GM18951 (cell line): ENCODE data around the gene LY6G5C.
A peak's percentile ranks its signal among the peaks of the same experiment; 100 is the strongest.

Source experiments
- POLR2A ChIP-seq: IDR thresholded peaks from 4 replicates; pipeline ENCODE4 v1.6.1; 2011; ENCODE audit warnings: mild to moderate bottlenecking; ENCODE audit not compliant: insufficient read length, insufficient read depth; ENCODE audit errors: extremely low read depth
- in situ Hi-C: fragments of 300-500 bp; cut with MboI; formaldehyde crosslinking; loops from one replicate; pipeline ENCODE4 v1.12.0; 2022; ENCODE audit warnings: low sequenced_read_pairs, mixed read lengths, inconsistent platforms; ENCODE audit not compliant: unreplicated experiment

Gene LY6G5C

GRCh38 chr6:31708224-31708623, 27.4 kb upstream of the LY6G5C start:
- no peak for TF ChIP-seq POLR2A
- in situ Hi-C loops = no loop called here

DNA sequence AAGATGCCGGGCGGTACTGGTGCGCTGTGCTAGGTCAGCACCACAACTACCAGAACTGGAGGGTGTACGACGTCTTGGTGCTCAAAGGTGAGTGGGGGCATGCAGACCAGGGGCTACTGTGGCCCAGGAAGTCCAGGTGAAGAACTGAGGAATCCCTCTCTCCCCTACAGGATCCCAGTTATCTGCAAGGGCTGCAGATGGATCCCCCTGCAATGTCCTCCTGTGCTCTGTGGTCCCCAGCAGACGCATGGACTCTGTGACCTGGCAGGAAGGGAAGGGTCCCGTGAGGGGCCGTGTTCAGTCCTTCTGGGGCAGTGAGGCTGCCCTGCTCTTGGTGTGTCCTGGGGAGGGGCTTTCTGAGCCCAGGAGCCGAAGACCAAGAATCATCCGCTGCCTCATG, 26.8 kb upstream of the LY6G5C start:
- in situ Hi-C loops = no loop called here

DNA sequence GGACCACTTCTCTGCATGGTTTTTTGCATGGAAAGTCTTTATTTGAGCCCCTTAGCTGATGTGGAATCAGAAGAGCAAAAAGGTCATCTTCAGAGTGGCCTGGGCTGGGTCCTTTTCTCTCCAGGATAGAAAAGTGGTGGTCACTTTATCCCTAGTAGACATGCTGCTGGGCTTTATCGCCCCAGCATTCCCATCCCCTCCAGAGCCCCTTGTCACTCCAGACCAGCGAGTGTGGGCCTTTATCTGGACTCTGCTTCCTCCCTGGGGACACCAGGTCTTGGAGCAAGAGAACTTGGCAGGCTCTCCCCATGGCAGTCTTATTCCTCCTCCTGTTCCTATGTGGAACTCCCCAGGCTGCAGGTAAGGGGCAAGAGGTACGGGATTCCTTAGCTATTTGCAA, 25.7 kb upstream of the LY6G5C start, which contains the start of gene LY6G6F:
LY6G6F (plus strand) TSS at position 268 of the 400 bp plus-strand sequence; CDS start at position 309, 41 bp downstream.
- TF ChIP-seq POLR2A = no peak
- in situ Hi-C loops = no loop called here

More for the DNA sequence above, 26.8 kb upstream of the LY6G5C start:
- no peak for TF ChIP-seq POLR2A

- TF ChIP-seq POLR2A = no peak
- in situ Hi-C loops = no loop called here
Measured at GRCh38 chr6:31705931-31706330, 25.1 kb upstream of the LY6G5C start.

DNA sequence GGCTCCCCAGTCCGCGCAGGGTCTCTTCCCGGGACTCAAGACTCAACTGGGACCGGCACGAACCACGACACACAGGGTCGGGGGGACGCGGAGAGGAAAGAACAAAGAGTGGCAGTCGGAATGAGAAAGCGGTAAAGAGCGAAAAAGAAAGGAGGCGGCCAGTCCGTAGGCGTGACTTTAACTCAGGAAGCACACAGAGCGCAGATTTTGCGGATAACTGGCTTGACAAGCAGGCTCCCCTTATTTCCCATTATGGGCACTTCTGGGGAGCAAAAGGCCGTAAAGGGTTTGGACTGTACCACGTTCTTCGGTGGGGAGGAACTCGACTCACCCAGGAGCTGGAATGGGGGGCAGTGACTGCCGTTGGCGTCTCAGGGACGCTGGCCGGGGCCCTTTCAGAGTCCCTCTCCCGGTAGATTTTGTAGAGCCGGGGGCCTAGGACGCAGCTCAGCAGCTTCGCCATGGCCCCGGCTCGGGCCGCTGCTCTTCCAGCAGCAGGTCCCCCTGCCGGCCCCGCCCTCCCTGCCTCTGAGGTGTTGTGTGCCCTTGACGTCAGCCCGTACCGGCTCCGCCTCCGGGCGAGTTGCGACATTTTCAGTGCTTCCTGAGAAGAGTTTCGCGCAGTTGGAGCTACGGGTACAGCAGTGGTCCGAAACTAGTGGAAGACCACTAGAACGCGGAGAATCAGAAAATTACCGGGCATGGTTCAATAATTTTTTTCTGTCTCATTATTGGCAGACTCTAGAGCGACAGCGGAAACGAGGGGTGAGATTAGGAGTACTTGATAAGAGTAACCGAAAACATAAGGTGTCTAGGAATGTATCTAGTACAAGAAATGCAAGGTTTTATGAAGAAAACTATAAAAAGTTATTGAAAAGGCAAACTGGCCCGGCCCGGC, 22.2 kb upstream of the LY6G5C start, which contains the start of gene ABHD16A:
ABHD16A (minus strand) TSS at position 506 of the 898 bp plus-strand sequence; CDS start at position 463, 43 bp downstream.
- in situ Hi-C loops = no loop called here
- TF ChIP-seq POLR2A = peak; percentile 94

DNA sequence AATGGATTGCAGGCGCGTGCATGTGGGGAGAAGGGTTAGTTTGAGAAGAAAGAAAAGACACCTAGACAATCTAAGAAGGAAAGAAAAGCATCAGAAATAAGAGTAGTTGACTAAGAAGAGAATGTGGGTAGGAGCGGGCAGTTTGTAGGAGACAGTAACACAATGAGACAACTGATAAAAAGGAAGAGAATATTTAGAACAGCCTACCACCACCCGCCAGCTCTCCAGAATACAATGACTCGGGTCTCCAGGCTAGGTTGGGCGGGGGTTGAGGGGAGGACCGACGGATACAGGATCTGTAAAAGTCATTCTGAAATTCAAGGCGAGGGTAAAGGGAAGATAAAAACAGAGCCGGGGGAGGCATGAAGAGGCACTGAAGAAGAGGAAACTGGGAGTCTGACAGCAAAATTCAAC, 21.5 kb upstream of the LY6G5C start:
- TF ChIP-seq POLR2A = no peak
- in situ Hi-C loops = no loop called here

DNA sequence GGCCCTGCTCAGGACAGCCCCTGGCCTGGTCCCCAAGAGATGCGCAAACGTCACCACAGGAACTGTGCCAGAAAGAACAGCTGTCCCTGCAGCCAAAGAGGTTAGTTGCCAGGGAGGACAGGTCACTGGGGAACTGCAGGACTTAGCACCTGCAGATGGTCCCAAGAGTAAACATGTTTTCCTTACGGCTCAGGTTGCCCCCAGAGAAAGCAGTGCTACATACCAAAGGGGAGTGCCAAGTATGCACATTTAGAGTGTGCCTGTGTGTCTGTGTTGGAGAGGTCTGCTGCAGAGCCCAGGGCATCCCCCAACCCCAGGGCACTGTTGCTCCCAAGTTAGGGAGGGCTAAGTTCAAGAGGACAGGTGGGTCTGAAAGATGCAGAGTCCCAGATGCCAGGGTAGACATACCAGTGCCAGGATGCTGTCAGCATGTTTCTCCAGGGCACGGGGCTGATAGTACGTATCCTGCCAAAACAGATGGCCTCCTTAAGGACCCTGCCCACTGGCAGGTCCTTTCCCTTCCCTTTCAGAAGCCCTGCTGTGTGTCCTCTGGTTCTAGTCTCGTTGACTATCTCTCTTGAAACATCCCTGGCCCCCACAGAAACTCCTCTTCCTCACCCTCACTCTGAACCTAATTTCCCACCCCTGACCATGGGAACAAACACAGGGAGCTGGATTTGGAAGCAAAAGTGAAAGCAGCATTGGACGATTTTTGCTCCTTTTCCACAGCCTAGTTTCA, 21.0 kb upstream of the LY6G5C start:
- no peak for TF ChIP-seq POLR2A
- in situ Hi-C loops = no loop called here

DNA sequence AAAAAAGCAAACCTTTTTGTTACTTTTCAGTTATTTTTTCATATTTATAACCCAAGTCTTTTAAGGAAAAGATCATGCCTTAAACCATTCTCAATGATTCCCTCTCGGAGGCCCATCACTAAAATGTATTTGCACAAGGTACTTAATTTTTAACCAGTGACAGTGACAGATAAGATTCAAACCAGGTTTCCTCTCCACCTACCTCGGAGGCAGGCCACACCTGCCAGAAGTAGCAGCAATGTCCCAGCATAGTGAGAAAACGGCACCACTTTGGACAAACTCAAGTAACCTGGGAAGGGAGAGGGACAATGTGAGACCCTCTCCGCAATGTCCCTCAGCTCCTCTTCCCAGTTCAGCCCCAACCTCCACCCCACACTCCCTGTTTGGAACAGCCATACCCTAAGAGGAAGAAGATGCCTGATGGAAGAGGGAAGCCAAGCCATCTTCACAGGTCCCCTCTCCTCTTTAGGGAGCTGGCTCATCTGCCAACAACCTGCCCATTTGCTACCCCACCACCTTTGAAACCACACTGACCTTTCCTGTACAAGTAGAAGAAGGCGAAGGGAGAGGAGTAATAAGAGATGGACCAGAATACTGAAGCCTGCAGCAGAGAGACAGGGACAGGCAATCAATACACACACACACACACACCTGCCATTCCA, 20.0 kb upstream of the LY6G5C start:
- in situ Hi-C loops = no loop called here
- TF ChIP-seq POLR2A = no peak

DNA sequence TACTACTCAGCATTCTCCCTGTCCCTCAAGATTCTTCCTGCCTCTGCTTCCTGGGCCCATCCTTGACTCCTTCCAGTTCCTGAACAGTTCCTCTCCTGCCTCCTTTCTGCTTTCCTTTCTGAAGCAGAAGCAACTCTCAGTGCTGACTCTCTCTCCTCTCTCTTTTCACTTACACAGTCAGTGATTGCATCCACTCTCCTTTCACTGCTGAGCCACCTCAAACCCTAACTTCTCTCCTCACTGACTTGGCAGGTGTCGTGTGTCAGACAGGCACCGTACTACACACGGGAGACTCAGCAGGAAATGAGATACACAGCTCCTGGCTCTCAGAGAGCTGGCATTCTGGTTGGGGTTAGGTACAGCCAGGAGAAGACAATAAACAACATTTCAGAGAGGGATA, 16.7 kb upstream of the LY6G5C start:
- in situ Hi-C loops = no loop called here
- no peak for TF ChIP-seq POLR2A

DNA sequence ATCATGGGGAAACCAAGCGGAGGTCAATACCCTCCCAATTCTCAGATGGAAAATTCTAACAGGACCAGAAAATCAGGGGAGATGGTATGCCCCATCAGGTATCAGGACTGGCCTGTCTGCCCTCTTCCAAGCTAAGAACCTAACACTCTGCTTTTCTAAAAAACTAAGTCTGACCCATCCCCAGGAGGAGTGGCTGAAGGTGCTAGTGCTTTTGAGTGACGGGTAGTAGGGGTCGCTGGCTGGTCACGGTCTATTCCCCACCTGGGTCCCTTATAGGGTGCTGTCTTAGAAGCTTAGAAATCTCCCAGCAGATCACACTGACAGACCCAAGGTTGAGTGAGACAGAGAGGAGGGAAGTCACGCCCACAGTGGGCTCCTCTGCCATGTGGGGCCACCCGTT, 12.7 kb upstream of the LY6G5C start:
- no peak for TF ChIP-seq POLR2A
- in situ Hi-C loops = no loop called here

- in situ Hi-C loops = no loop called here
- TF ChIP-seq POLR2A = no peak
Measured at GRCh38 chr6:31692886-31693285, 12.0 kb upstream of the LY6G5C start.

- in situ Hi-C loops = no loop called here
- no peak for TF ChIP-seq POLR2A
Measured at GRCh38 chr6:31692353-31692752, 11.5 kb upstream of the LY6G5C start.

GRCh38 chr6:31691564-31692108, 10.8 kb upstream of the LY6G5C start:
- in situ Hi-C loops = no loop called here
- no peak for TF ChIP-seq POLR2A

GRCh38 chr6:31691078-31691463, 10.2 kb upstream of the LY6G5C start:
- no peak for TF ChIP-seq POLR2A
- in situ Hi-C loops = no loop called here
